Activated CD8-positive, alpha-beta memory T cell treated with anti-CD3 and anti-CD28 coated beads, Interleukin-2, amount 50 U/mL, for 48 hours (primary cell): ENCODE results near the gene ROR2.
A peak's percentile ranks its signal among the peaks of the same experiment; 100 is the strongest.
"Not testable (repeated sequence)": the region's sequence is repeated elsewhere in the genome, so short reads cannot be mapped to it uniquely, and the experiment has no call there.

ENCODE experiments used
- DNase-seq: peaks from one replicate; pipeline ENCODE4 v3.0.0-alpha.2; 2020

The ROR2 gene

GRCh38 chr9:91949946-91950664, at the start of gene ROR2:
TSS of gene ROR2 (minus strand) at chr9:91950228.
- DNase-seq = peak; percentile 87

GRCh38 chr9:91995000-91995655, 45.1 kb upstream of the ROR2 start:
- DNase-seq = peak; percentile 17

GRCh38 chr9:91994422-91994821, 44.4 kb upstream of the ROR2 start:
- DNase-seq = no peak

DNA sequence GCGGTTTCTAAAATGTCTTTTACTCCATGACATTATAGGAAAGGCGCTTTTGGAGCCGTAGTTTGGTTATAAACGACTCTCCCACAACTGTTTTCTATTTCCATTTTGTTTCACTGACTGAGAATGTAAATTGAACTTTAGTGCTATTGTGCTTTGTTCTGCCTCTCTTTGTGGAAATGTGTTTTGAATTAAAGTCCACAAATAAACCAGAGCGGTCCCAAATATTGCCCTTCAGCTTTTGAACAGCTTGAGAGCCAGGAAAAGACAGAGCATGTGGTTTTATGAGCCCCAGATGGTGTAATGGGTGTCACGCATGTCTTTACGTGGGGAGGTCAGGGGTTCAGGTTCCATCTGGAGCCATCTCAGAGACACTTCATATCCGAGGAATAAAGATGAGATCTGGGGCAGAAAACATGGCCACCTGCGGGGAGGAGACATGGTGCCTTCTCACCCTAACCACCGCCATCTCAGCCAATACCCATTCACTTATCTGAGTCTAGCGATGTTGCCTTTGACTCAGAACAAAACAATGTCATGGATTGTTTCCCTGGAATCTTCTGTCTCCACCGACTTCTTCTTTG, 42.5 kb upstream of the ROR2 start:
- DNase-seq = no peak

- DNase-seq = no peak
Observed at GRCh38 chr9:91991721-91992341, 41.8 kb upstream of the ROR2 start.

DNA sequence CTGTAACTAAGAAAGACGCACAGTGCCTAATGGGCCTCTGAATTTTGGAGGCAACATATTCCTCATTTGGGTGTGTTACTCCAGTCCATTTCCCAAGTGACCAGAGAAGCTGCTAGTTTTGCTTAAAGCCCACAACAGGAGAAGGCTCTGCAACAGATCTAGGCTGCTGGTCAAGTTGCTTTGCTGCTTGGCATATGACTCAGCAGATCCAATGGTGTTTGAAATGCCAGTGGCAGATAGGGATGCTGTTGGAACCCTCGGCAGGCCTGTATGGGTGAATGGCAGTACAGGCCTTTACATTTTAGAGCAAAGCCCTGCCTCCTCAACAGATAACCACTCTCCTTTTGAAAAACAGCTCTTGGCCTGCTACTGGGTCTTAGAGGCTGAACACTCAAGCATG, 36.2 kb upstream of the ROR2 start:
- DNase-seq = no peak

DNA sequence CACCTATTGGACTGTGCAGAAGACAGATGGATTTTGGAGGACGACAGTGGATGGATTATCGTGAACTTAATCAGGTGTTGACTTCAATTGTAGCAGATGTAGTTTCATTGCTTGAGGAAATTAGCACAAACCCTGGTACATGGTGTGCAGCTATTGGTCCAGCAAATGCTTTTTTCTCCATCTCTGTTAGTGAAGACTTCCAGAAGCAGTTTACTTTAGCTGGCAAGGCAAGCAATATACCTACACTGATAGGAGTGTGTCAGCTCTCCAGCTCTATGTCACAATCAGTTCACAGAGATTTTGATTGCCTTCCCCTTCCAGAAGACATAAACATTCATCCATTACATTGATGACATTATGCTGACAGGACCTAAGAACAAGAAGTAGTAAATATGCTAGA, 35.7 kb upstream of the ROR2 start:
- DNase-seq = no peak

DNA sequence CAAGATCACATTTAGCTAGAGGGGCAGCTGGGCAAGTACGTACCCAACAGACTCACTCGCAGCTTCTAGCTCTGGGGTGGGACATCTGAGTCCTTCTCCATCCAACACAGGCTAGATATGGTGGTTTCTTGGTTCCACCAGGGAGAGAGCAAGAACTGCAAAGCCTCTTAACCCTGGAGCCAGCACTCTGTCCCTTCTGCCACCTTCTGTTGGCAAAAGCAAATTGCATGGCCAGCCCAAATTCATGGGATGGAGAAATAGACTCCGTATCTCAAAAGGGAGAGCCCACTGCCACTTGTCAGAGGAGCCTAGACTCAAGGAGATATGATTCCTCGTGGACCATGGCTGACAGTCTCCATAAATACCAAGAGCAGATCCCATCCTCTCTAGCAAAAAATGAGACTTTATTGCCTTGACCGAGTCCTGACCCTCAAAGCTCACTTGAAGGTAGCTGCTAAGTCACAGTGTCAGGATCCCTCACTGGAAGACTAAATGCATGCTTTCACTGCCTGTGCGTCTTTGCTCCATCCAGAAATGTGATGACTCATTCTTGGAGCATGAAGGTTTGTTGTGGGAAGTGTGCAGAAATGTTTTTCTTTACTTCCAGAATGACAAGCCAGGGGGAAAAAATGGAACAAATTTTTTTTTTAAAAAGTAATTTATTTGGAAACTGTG, 28.8 kb upstream of the ROR2 start:
- DNase-seq = no peak

DNA sequence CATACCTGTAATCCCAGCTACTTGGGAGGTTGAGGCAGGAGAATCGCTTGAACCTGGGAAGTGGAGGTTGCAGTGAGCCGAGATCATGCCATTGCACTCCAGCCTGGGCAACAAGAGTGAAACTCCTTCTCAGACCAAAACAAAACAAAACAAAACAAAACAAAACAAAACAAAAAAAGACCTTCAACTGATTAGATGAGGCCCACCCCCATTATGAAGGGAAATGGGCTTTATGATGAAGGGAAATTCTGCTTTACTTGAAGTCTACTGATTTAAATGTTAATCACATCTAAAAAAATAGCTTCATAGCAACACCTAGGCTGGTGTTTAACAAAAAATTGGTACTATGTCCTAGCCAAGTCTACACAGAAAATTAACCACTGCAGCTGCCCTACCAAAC, 25.2 kb upstream of the ROR2 start:
- not testable (repeated sequence) for DNase-seq

DNA sequence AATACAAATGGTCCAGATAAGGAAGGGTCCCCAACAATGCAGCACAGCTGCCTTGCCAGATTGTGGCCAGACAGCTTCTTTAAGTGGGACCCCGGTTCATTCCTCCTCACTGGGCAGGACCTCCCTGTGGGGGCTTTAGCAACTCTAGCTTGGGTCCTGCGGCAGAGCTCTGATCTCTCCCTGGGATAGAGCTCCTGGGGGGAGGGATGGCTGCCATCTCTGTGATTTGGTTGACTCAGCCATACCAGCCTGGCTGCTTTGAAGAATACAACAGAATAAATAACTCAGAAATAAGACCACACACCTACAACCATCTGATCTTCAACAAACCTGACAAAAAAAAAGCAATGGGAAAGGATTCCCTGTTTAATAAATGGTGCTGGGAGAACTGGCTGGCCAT, 22.7 kb upstream of the ROR2 start:
- no peak for DNase-seq

DNA sequence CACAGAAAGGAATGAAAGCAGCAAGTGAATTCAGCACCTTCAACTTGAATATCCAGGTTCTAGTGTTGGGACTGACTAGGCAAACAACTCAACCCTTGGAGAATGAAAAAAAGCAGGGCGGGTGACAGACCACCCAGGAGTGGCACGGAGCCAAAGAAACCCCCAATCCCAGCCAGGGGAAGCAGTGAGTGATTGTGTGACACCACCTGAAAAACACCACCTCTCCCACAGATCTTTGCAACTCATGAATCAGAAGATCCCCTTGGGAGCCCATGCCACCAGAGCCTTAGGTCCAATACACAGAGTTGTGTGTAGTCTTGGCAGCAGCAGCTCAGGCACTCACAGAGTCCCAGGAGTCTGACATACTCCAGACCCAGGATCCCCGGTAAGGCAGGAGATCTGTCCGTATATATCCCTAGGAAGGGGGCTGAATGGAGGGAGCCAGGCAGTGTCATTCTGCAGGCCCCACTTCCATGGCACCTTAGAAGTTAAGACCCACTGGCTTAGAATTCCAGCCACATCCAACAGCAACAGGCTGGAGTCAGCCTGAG, 22.1 kb upstream of the ROR2 start:
- DNase-seq = no peak

GRCh38 chr9:91967259-91967658, 17.2 kb upstream of the ROR2 start:
- no peak for DNase-seq

- DNase-seq = no peak
Observed at GRCh38 chr9:91966503-91966902, 16.5 kb upstream of the ROR2 start.

GRCh38 chr9:91963711-91964240, 13.7 kb upstream of the ROR2 start:
- DNase-seq = no peak

DNA sequence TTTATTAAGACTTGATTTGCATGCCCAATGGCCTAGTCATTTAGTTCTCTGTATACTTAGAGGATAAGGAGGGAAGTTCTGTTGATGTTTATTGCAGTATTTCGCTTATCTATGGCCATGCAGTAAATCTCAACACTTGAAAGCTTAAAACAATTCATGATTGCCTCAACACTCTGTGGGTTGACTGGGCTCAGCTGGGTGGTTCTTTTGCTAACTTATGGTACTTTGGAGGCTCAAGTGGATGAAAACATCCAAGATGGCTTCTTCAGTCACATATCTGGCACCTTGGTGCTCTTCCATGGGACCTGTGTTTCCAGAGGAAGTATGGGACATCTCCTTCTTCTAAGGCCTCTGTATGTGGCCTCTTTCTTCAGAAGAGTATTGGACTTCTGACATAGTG, 10.3 kb upstream of the ROR2 start:
- no peak for DNase-seq

GRCh38 chr9:91958174-91958573, 8.1 kb upstream of the ROR2 start:
- DNase-seq = no peak

DNA sequence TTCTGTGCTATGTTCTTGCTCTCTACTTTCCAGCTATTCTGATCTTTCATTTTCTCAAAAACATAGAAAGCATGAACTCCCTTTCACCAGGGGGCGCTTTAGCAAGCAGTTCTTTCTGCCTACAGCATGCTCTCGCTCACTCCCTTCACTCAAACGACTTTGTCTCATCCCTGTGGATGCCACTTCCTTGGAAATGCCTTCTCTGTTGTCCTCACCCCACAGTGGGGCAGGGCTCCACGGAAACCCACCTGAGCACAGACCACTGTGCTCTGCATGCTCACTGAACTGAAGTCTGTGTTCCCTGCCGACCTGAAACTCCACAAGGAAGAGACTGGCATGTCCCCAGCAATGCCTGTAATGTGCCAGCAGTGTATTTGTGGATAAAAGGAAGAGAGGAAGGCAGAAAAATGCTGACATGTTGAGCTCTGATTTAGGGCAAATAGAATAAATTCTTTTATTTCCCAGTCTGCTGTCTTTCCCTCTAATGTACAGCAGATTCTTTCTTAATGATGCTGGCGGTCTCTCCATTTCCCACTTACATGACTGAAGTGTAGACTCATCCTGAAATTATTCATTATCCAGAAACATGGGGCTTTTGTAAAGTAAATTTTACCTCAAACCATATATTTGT, 4.9 kb upstream of the ROR2 start:
- peak; percentile 56 for DNase-seq

- DNase-seq = no peak
Observed at GRCh38 chr9:91953718-91954117, 3.7 kb upstream of the ROR2 start.

DNA sequence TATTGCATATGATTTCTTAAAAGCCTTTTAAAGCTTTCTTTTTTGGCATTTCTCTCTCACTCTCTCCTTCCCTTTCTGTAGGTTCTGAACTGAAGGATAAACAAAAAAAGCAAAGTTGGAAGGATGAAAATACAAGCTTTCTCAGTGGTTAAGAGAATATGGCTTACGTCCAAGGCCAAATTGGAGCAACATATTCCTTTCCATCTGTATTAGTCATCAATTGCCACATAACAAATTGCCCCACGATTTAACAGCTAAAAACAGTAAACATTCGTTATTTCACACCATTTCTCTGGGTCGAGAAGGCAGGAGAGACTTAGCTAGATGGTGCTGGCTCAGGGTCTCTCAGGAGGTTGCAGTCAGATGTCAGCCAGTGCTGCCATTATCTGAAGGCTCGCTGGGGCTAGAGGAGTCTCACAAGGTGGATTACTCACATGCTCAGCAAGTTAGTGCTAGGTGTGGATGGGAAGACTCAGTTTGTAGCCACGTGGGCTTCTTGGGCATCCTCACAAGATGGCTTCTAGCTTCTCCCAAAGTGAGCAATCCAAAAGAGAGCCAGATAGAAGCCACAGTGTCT, 2.0 kb upstream of the ROR2 start:
- DNase-seq = no peak

GRCh38 chr9:91949392-91949945, 559 bp downstream of the ROR2 start:
- peak; percentile 52 for DNase-seq

DNA sequence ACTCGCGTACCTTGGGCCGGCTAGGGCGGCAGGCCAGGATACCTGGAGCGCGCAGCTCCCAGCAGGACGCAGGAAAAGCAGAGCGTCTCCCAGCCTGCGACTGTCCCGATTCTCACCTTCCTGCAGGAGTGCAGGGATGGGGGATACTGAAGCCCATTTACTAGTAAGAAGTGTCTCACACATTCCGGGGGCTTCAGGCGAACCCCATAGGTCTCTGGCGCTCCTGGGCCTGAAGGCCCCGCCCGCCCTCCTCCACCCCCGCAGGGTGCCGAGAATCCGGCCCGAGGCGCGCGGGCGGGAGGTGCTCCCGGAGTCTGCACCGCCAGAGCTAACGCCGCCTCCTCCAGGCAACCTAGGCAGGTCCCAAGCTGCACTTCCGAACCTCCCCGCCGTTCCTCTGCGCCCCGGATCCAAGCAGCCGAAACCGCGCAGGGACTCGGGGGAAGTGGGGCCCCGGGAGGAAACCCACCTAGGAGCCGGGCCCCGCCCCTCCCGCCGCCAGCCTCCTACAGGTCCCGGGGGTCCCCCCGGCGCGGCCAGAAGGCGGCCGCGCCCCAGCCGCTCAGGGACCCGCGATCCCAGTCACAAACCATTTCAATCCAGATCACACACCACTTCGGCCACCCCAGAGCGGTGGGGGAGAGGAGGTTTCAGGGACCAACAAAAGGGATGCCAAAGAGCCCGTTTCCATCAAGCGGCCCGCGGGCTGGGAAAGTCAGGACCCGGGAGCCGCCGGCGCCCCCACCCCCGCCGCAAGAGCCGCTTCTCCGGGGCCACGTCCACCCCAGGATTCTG, 1.2 kb downstream of the ROR2 start:
- peak; percentile 64 for DNase-seq
